Stimulated activated CD8-positive, alpha-beta memory T cell treated with anti-CD3 and anti-CD28 coated beads, Interleukin-4, amount 100 ng/mL, for 4 hours (primary cell): ENCODE results near the gene INF2.
"Not testable (repeated sequence)": the region's sequence is repeated elsewhere in the genome, so short reads cannot be mapped to it uniquely, and the experiment has no call there.

Experiments used
- DNase-seq, 2 donors: peaks; one replicate each; pipeline ENCODE4 v3.0.0-alpha.2; 2020; ENCODE audit warnings: low read depth in 2 of 2, low spot score in 1 of 2

INF2 gene

GRCh38 chr14:104718147-104718546 is 28.7 kb downstream of the INF2 start:
- no peak for DNase-seq

GRCh38 chr14:104718871-104719270 is 29.5 kb downstream of the INF2 start:
- no peak for DNase-seq

GRCh38 chr14:104719343-104719742 is 29.9 kb downstream of the INF2 start:
- no peak for DNase-seq

- DNase-seq = no peak
Measured at GRCh38 chr14:104721505-104722431, 32.4 kb downstream of the INF2 start.

- DNase-seq = no peak
Measured at GRCh38 chr14:104722938-104723650, 33.7 kb downstream of the INF2 start.

GRCh38 chr14:104723651-104724406 is 34.4 kb downstream of the INF2 start, which contains the start of gene ADSS1:
Gene ADSS1 (plus strand): TSS chr14:104724229. CDS start chr14:104724271, 42 bp downstream.
- DNase-seq = peak; percentile 13 to 33

GRCh38 chr14:104724407-104724980 is 35.1 kb downstream of the INF2 start:
- no peak for DNase-seq

- no peak for DNase-seq
Measured at GRCh38 chr14:104724981-104725771, 35.8 kb downstream of the INF2 start.

GRCh38 chr14:104725772-104726548 is 36.5 kb downstream of the INF2 start:
- DNase-seq = no peak

GRCh38 chr14:104726600-104727451 is 37.4 kb downstream of the INF2 start:
- DNase-seq = no peak

GRCh38 chr14:104728631-104729030 is 39.2 kb downstream of the INF2 start:
- no peak for DNase-seq

- not testable (repeated sequence) for DNase-seq
Measured at GRCh38 chr14:104729176-104729834, 39.9 kb downstream of the INF2 start.

- no peak for DNase-seq
Measured at GRCh38 chr14:104729835-104730181, 40.4 kb downstream of the INF2 start.

GRCh38 chr14:104730487-104730886 is 41.1 kb downstream of the INF2 start:
- no peak for DNase-seq

- DNase-seq = no peak
Measured at GRCh38 chr14:104731320-104732294, 42.2 kb downstream of the INF2 start.

GRCh38 chr14:104732355-104732804 is 43.0 kb downstream of the INF2 start:
- no peak for DNase-seq
